MM.1S (cell line): Measurements from ENCODE around the gene SPATA25.

Experiments used
- CTCF ChIP-seq: fragments of 300-600 bp; sonication (generic); IDR thresholded peaks from 2 replicates; pipeline ENCODE4 v1.5.1; 2016; ENCODE audit warnings: antibody characterized with exemption, low read length, mixed read lengths
- EZH2 ChIP-seq: fragments of 300-600 bp; sonication (generic); optimal IDR thresholded peaks from 2 replicates; pipeline ENCODE3; 2017; ENCODE audit warnings: low read depth, mild to moderate bottlenecking, antibody characterized with exemption, low read length, mixed read lengths

GRCh38 chr20:45909817-45910669, 22.6 kb upstream of the SPATA25 start:
- no peak for TF ChIP-seq CTCF
- no peak for TF ChIP-seq EZH2
